HG02943 (cell line): ENCODE measurements around the gene PPP1R15B.
"Not testable (repeated sequence)": the region's sequence is repeated elsewhere in the genome, so short reads cannot be mapped to it uniquely, and the experiment has no call there.

Experiments used
- ATAC-seq: cut with Tn5 transposase; IDR thresholded peaks from one replicate; pipeline ENCODE4 v1.9.1; 2021; ENCODE audit warnings: mild to moderate bottlenecking, low read depth, moderate library complexity; ENCODE audit not compliant: unreplicated experiment

PPP1R15B gene

DNA sequence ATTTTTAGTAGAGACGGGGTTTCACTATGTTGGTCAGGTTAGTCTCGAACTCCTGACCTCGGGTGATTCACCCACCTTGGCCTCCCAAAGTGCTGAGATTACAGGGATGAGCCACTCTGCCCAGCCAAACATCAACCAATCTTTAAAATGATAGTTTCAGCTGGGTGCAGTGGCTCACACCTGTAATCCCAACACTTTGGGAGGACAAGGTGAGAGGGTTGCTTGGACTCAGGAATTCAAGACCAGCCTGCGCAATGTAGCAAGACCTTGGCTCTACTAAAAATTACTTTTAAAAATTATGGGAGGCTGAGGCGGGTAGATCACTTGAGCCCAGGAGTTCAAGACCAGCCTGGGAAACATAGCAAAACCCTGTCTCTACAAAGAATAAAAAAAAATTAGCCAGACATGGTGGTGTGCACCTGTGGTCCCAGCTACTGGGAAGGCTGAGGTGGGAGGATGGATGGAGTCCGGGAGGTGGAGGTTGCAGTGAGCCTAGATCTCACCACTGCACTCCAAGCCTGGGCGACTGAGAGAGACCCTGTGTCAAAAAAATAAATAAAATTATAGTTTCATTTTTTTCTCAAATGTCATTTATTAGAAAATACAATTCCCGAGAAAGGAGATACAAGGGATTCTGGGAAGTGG lies 10.6 kb upstream of the PPP1R15B start:
- ATAC-seq = not testable (repeated sequence)

DNA sequence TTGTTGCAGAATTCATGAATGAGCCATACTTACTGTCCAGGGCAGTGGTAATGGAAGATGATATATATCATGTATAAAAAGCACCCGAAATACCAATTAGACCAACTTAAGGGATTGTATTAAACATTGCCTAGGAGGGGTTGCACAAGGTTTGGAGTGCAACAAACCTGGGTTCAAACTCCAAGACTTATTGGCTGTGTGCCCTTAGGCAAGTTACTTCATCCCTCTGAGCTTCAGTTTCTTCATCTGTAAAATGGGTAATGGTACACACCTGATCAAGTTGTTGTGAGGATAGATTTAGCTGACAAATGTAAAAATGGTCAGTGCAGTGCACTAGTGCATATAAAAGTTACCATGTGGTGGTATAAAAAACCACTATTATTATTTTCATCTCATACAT lies 9.8 kb upstream of the PPP1R15B start:
- ATAC-seq = no peak

DNA sequence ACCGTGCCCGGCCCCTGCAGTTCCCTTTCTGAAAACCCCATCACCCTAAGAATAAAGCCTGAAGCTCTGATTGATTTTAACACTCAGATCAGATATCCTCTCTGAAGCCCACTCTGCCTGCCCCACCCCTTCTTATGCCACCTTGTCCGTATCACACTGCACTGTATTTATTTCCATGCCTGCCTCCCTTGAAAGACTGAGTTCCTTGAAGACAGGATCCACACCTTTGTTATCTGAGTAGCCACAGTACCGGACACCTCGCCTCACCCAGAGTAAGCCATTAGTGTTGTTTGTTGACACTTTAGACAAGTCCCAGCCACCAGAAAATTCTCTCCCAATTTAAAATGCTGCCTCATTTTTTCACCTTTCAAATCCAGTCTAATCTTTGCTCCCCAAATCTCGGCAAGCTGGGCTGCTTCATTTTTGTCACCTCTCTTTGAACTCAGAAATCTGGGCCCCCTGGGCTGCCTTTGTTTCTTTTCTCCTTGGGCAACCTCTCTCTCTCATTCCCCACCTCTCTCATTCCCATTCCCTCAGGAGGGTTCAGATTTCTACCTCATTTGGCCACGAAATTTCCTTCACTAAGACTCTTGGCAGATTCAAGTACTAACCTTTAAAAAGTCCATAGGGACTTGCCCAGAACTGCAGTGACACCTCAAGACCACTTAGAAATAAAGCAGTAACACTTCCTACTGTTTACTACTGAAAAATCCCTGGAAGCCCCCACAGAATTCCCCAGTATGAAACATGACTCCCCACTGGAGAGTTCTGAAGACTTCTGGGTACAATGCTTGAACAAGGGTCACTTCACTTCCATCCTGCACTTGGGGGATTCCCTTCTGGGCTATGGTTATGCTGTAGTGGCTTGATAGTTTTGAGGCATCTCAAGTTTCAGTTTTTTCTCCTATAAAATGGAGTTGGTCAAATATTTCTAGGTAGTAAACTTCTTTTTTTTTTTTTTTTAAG lies 8.7 kb upstream of the PPP1R15B start:
- no peak for ATAC-seq

DNA sequence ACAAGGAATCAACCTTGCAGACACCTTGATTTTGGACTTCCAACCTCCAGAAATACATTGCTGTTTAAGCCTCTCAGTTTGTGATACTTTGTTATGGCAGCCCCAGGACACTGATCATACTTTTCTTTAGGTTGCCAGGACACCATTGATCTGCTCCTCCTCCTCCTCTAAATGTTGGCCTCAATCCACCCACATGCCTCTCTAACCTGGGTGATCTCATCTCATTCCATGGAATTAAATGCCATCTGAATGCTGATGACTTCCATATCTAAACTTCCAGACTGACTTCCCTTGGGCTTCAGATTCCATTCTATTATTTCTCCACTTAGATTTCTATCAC lies 7.4 kb upstream of the PPP1R15B start:
- ATAC-seq = no peak

DNA sequence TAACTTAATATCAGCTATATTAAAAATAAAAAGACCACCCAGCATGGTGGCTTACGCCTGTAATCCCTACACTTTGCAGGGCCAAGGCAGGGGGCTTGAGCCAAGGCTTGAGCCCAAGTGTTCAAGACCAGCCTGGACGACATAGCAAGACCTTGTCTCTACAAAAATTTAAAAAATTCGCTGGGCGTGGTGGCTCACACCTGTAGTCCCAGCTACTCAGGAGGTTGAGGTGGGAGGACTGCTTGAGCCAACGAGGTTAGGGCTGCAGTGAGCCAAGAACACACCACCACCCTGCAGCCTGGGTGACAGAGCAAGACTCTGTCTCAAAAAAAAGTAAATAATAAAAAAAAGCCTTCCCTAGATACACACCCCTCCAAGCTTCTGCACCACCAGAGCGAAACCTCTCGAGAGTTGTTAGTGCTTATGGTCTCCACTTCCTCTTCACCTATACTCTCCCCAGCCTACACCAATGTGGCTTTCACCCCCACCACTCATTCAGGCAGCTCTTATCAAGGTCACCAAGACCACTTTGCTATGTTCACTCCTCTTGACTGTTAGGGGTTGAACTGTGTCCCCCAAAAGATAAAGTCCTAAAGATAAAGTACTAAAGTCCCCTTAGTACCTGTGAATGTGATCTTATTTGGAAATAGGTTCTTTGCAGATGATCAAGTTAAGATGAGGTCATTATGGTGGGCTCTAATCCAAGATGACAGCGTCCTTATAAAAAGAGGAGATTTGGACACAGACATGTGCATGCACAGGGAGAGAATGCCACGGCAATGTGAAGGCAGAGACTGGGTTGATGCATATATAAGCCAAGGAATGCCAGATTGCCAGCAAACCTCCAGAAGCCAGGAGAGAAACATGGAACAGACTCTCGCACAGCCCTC lies 6.8 kb upstream of the PPP1R15B start:
- no peak for ATAC-seq

DNA sequence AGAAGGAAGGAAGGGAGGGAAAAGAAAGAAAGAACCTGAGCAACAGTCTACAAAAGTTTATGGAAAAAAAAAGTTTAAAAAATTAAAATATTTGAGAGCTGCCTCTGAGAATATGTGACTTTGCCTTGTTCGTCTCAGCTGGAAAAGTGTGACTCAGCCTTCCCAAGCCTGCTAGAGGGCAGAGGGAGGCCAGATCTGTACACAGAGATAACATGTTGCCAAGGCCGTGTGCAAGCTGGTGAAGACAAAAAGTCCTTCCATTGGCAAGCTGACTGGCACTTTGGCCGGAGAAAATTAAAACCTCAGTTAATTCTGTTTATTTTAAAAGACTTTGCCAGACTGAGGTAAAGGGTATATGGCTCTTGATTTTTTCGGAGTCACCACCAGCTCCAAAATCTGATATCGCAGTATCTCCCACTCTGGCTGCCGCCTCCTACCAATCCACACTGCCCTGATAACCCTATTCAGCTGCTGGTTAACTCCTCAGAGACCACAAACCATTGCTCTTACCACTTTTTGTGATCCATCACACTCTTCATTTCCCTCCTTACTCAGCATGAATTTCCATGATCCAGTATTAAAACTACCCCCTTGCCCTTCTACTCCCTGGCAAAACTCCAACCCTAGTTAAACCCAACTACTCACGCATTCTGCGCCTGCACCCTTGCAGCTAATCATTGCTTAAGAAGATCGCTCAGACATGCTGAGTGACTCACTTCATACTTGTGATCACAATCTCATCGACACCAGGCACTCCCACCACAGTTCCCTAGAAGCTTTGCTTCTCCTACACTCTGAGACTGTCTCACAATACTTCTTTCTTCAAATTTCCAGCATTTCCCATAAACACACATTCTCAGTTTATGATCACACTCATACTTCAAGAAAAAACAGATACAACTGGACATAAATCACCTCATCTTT lies 5.7 kb upstream of the PPP1R15B start:
- no peak for ATAC-seq

DNA sequence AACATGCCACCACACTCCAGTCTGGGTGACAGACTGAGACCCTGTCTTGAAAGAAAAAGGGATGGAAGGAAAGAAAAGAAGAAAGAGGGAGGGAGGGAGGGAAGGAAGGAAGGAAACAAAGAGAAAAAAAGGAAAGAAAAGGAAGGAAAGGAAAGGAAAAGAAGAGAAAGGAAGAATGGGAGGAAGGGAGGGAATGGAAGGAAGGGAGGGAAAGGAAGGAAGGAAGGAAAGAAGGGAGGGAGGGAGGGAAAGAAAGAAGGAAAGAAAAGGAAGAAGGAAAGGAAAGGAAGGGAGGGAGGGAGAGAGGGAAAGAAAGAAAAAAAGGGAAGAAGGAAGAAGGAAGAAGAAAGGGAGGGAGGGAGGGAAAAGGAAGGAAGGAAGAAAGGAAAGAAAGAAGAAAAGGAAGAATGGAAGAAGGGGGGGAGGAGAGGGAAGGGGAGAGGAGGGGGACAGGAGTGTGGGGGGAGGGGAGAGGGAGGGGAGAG lies 5.0 kb upstream of the PPP1R15B start:
- ATAC-seq = no peak

DNA sequence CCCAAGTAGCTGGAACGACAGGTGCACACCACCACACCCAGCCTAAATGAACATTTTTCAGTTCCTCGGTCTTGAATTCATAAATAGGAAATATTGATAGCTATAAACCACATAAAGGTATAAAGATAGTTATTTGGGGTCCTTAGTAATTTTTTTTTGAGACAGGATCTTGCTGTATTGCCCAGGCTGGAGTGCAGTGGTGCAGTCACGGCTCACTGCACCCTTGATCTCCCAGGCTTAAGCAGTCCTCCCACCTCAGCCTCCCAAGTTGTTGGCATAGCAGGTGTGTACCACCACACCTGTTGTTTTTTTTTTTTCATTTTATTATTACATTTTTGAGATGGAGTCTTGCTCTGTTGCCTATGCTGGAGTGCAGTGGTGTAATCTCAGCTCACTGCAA lies 3.7 kb upstream of the PPP1R15B start:
- ATAC-seq = no peak

DNA sequence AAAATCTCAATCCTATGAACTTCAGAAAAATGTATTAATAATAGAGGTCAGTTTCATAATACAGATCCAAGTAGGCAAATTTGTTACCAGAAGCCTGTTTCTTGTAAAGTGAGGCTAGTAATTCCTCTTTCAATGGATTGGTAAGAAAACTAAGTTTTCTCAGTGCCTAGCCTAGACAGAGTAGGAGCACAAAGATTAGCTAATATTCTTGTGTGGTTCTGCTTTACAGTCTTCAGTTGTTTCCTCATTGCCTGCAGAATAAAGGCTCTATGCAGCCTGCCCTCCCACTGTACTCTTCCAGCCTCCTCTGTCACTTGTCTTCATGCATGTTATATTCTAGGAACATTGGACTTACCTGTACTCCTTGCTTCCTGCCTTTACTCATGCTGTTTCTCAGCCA lies 2.4 kb upstream of the PPP1R15B start:
- ATAC-seq = no peak

DNA sequence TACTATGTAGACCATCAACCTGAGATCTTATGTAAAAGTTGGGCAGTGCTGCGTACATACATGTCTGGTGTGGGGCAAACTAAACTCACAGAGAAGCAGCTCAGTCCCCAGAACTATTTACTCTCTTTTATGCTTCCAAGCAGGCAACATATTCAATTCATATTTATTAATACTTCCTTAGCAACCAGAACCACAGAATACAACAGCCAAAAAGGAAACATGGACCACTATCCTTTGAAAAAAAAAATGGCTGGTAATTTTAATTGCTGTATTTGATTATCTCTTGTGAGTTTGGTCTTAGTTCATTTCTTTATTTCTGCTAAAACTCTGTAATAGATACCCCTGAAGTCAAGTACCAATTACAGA lies 1.5 kb upstream of the PPP1R15B start:
- no peak for ATAC-seq

DNA sequence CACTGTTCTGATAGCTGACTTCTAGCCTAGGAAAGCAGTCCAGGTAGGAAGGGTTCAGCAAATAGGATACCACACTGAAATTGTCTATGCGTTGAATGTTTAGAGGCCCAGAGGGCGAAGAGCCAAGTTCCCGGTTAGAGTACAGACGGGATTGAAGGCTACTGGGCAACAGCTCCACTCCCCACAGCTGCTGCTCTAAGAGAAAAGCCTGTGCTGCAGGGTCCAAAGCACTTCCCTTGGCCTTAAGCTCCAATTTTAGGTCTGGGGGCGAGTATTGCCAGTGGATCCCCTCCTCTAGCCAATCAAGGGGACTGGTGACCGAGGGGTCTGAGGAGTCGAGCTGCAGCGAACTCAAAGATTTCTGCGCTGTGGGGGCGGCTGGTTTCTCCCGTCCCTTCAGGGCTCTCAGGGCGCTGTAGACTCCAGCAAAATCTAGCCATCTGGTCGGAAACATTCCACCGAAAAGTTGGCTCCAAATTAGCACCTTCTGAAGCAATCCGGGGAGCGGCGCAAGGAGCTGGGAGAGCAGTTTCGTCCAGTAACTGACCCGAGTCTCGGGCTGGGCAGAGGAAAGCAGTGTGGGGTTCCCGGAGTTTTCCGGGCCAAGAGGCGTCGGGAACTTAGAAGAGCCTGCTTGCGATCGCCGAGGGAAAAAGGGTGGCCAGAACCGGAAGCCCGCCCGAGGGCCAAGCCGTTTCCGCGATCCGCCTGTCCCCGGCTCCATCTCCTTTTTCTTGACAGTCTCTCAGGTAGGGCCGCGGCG lies 748 bp downstream of the PPP1R15B start:
- peak; percentile 40 for ATAC-seq

DNA sequence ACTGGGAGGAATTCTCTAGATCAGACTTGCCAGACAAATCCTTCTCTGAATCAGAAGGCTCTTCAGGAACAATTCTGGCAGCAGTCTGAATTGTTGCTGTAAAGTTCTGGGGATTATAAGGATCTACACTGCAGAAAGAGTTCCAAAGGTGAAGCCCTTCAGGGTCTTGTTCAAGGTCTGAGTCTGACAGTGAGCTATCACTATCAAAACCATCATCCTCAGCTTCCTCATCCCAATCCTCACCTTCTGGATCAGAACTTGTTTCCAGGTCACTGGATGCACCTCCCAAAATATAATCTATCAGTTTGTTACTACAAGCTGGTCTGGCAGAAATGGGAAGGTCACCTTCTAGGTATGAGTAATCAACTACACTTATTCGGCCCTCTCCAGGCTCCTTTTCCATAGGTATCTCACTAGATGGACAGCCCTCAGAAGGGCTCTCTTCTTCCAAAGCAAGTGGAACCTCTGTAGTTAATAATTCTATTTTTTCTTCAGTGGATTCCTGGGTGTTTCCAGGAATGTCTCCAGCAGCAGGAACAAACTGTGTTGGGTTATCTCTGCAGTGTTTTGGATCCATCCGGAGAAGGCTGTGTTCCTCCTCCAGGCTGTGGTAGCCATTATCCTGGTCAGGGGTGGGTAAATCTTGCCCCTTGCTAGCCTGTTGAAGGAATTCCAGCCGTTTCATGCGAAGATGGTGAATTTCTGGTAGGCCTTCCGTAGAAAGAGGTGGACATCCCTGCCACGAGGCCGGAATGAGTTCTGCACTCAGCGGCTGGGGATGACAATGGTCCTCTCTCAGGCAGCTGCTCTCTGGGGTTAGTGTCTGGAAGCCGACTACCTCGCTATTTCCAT lies 1.6 kb downstream of the PPP1R15B start:
- ATAC-seq = no peak

DNA sequence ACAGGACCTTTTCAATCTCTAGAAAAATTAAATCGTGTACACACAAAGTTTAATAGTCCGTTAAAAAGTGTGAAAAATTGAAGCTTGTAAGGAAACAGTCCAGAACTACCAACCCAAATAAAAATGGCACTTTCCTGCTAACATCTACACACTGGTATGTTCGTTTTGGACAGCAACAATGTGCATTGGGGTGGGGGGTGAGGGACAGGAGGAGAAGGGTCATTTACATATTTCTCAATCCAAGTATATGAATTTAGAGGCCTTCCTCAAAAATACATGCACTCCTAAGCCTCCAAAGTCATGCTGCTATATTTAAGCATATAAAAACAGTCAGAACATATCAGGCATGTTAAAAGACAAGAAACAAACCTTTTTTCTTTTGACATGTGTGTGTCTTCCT lies 2.5 kb downstream of the PPP1R15B start:
- no peak for ATAC-seq

DNA sequence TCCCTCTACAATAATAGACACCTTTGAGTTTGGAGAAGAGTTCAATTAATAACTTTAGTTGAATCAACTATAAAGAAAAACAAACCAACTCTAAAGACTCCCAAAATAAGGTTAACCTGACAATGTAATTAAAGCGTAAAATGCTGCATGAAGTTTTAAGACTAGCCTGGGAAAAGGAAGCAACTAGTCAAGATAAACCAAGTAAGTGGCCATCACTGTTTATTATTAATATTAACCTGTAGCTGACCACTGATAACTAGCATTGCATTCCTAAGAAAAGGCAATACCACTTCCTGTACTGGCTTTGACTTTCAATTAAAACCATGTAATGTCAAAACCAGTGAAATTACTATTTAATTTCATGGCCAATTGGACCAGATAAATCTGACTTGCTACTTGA lies 3.0 kb downstream of the PPP1R15B start:
- no peak for ATAC-seq

DNA sequence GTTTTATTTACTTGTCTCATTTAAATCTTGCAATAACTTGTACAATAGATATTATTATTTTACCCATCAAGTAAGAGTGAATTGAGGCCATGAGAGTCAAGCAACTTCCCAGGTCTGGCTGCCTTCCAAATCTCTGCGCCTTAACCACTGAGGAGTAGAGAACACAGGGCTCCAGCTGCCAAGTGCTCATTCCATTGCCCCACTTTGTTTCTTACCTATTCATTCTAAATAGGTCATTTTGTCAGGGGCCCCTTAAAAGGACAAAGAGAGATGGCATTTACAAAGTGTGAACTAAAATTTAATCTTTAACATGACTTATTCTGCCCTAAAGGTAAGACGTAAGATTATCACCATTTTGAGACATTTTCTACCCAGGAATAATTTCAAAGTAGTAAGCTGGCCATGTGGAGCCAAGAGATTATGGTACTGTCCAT lies 3.5 kb downstream of the PPP1R15B start:
- ATAC-seq = no peak

DNA sequence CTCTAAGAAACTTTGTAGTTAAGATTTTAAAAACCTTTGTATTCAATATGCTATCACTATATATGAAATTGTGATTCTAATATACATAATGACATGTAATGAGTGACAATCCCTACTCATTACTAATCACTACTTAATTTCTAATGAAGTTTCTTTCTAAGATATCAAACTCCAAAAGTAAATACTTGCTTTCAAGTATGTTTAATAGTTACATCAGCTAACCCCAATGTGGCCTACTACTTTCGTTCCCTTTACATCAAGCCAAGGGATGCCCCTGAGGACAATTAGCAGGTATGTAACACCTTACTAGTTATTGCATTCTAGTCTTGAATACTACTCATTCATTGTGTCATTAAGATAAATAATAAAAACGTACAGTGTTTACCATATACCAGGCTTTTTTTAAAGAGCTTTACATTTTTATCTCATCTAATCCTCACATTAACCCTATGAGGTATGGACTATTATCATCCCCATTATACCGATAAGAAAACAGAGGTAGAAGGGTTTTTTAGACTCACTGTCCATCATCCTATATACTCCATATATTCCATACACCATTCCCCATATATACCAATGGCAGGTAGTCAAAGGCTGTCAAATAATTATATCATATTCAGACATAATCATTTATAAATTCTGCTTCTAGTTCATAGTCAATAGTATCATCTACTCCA lies 4.2 kb downstream of the PPP1R15B start:
- no peak for ATAC-seq

DNA sequence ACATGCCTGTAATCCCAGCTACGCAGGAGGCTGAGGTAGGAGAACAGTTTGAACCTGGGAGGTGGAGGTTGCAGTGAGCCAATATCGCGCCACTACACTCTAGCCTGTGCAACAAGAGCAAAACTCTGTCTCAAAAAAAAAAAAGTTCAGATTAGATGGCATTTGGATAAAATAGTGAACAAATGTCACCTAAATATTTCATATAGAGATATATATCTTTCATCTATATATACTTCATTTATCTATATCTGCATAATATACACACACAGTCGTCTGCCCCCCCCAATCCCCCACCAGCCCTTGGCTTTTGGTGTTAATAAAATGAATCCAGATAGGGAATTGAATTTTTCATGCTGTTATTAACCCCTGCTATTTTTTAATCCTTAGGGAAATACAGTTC lies 5.0 kb downstream of the PPP1R15B start:
- ATAC-seq = no peak

DNA sequence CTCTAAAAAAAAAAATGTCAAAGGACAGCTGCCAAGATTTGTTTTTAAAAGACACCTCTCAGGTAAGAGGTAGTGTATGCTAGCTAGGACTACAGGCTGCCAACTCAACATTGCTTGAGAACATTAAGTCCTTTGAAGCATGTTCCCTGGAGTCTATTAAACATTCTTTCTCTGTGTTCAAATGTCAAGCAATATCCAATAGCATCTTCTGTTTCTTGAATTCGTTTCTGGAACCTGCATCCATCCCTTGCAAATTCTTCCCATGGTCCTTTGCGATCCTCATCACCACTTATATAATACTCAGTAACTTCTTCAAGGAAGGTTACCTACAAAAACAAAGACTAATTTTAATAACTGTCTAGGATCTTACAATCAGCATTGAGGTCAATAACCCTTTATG lies 5.6 kb downstream of the PPP1R15B start:
- ATAC-seq = no peak
